Measurements from ENCODE around the gene OTOP2. TPM values are rescaled to one million over a fixed set of nuclear protein-coding genes. Genes with fewer than 3 reads are reported as not detected.

The OTOP2 gene
- total and polyA plus RNA-seq, 9 of the 15 experiments (the other 6 are each of a cell fraction or from before 2014, with no cell fraction given): 0.04 to 0.36 (median 0.14) TPM; not detected in 1

DNA sequence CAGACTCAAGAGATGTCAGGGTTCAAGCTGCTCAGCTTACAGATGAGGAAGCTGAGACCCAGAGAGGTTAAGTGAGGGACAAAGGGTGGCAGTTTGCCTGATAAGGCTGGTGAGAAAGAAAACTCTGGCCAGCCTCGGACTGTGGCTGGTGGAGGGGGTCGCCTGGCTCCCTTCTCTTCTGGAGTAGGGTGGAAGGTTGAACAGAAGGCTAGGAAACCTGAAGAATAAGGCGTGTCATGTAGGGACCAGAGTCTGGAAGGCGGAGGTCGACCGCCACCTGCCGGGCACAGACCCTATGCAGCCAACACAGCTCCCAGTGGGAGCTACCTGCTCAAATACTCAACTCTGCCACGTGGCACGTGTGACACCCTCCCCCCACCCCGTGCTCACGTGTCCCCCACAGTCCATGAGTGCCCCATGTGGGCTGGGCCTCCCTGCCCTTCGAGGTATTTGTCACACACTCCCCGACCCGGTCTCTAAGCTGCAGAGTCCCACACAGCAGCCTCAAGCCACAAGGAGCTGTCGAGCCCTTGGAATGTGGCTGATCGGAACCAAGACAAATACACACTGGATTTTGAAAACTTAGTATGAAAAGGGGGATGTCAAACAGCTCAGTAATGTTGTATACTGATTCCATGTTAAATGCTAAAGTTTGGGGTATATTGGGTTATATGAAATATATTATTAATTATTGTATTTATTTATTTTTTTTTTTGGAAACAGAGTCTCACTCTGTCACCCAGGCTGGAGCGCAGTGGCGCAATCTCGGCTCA is 36.7 kb downstream of the OTOP2 start (continued):
- TF ChIP-seq NR0B1 (IDR thresholded peaks at IDR 0.05; ENCODE audit: partially characterized antibody) (no peak), POLR3G (IDR thresholded peaks at IDR 0.05; ENCODE audit: extremely low read depth, insufficient read length, insufficient replicate concordance) (no peak), KLF13 (tag; IDR thresholded peaks at IDR 0.05; ENCODE audit: borderline replicate concordance, low read depth) (no peak), GTF2F1 (IDR thresholded peaks at IDR 0.05; ENCODE audit: low read depth, low read length) (no peak), MBD2 (IDR thresholded peaks at IDR 0.05; ENCODE audit: borderline replicate concordance, low read depth) (no peak), LARP7 (IDR thresholded peaks at IDR 0.05) (no peak), MTA2 (IDR thresholded peaks at IDR 0.05; ENCODE audit: low read depth) (no peak), TBL1XR1 (IDR thresholded peaks at IDR 0.05; ENCODE audit: low read length in 2 of 2) (no peak), SMARCA4 (IDR thresholded peaks at IDR 0.05) (0 out of 2 replicates have a peak, but pooled peaks have one; percentile 31), ZNF384 (IDR thresholded peaks at IDR 0.05; ENCODE audit: low read depth, low read length) (no peak), MTA1 (IDR thresholded peaks at IDR 0.05; ENCODE audit: borderline replicate concordance) (peak; percentile 82), SAFB (IDR thresholded peaks at IDR 0.05; ENCODE audit: borderline replicate concordance, low read depth, low read length) (no peak), ZNF696 (CRISPR knock-in tag; conservative IDR thresholded peaks at IDR 0.05) (no peak), TFAP4 (CRISPR knock-in tag; IDR thresholded peaks at IDR 0.05; ENCODE audit: borderline replicate concordance) (peak; percentile 85; the same call in 1 of the 2 replicates), GTF2A2 (tag; IDR thresholded peaks at IDR 0.05) (no peak), RFX1 (IDR thresholded peaks at IDR 0.05) (no peak), TBP (optimal IDR thresholded peaks at IDR 0.05; ENCODE audit: low read depth, low read length) (no peak), RAD51 (IDR thresholded peaks at IDR 0.05; ENCODE audit: borderline replicate concordance, low read depth) (peak; percentile 86), MCM3 (IDR thresholded peaks at IDR 0.05) (no peak)
- TF ChIP-seq, protein P1, sequence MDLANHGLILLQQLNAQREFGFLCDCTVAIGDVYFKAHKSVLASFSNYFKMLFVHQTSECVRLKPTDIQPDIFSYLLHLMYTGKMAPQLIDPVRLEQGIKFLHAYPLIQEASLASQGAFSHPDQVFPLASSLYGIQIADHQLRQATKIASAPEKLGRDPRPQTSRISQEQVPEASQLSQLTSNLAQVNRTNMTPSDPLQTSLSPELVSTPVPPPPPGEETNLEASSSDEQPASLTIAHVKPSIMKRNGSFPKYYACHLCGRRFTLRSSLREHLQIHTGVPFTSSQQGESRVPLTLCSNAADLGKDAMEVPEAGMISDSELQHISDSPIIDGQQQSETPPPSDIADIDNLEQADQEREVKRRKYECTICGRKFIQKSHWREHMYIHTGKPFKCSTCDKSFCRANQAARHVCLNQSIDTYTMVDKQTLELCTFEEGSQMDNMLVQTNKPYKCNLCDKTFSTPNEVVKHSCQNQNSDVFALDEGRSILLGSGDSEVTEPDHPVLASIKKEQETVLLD (IDR thresholded peaks at IDR 0.05): peak; percentile 79
- TF ChIP-seq, protein P2, sequence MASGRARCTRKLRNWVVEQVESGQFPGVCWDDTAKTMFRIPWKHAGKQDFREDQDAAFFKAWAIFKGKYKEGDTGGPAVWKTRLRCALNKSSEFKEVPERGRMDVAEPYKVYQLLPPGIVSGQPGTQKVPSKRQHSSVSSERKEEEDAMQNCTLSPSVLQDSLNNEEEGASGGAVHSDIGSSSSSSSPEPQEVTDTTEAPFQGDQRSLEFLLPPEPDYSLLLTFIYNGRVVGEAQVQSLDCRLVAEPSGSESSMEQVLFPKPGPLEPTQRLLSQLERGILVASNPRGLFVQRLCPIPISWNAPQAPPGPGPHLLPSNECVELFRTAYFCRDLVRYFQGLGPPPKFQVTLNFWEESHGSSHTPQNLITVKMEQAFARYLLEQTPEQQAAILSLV (tag; IDR thresholded peaks at IDR 0.05): no peak
- TF ChIP-seq, protein P3, sequence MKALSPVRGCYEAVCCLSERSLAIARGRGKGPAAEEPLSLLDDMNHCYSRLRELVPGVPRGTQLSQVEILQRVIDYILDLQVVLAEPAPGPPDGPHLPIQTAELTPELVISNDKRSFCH (CRISPR knock-in tag; IDR thresholded peaks at IDR 0.05): no peak
- TF ChIP-seq, protein P3 (tag; IDR thresholded peaks at IDR 0.05): 0 out of 2 replicates have a peak, but pooled peaks have one; percentile 38
- TF ChIP-seq, protein P4, sequence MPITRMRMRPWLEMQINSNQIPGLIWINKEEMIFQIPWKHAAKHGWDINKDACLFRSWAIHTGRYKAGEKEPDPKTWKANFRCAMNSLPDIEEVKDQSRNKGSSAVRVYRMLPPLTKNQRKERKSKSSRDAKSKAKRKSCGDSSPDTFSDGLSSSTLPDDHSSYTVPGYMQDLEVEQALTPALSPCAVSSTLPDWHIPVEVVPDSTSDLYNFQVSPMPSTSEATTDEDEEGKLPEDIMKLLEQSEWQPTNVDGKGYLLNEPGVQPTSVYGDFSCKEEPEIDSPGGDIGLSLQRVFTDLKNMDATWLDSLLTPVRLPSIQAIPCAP (CRISPR knock-in tag; IDR thresholded peaks at IDR 0.05; ENCODE audit: borderline replicate concordance): peak; percentile 33; the same call in 1 of the 2 replicates
